ENCODE measurements around the gene COL5A1.

Gene COL5A1

GRCh38 chr9:134632329-134632728 is 9.3 kb upstream of the COL5A1 start:
- H3K27ac Mint-ChIP-seq (ENCODE audit: low read depth): no peak overlapping the region
- H3K4me1 Mint-ChIP-seq: no peaks in the 10 kb centered on the region
- peaks cover 7% of the 10 kb centered on the region for H3K27me3 Mint-ChIP-seq
- H3K4me3 Mint-ChIP-seq: no peak overlapping the region
- H3K9me3 Mint-ChIP-seq: no peaks in the 10 kb centered on the region
- H3K36me3 Mint-ChIP-seq (ENCODE audit: insufficient read depth): peaks cover 3% of the 10 kb centered on the region
- no peak for DNase-seq (ENCODE audit: low spot score in 2 of 2)
- ATAC-seq (replicated peaks; ENCODE audit: extremely low read depth, poor library complexity, severe bottlenecking): no peak

GRCh38 chr9:134633362-134634142 is 8.1 kb upstream of the COL5A1 start:
- Mint-ChIP-seq H3K4me1 (no peaks in the 10 kb centered on the region), H3K36me3 (ENCODE audit: insufficient read depth) (peaks cover 3% of the 10 kb centered on the region), H3K9me3 (no peaks in the 10 kb centered on the region), H3K4me3 (no peak overlapping the region), H3K27me3 (peaks cover 10% of the 10 kb centered on the region), H3K27ac (ENCODE audit: low read depth) (no peak overlapping the region)
- ATAC-seq (replicated peaks; ENCODE audit: extremely low read depth, poor library complexity, severe bottlenecking) (no peak), DNase-seq (ENCODE audit: low spot score in 2 of 2) (no peak)

GRCh38 chr9:134634176-134634575 is 7.4 kb upstream of the COL5A1 start:
- no peaks in the 10 kb centered on the region for H3K9me3 Mint-ChIP-seq
- H3K4me3 Mint-ChIP-seq: no peak overlapping the region
- H3K27ac Mint-ChIP-seq (ENCODE audit: low read depth): no peak overlapping the region
- H3K36me3 Mint-ChIP-seq (ENCODE audit: insufficient read depth): peaks cover 1% of the 10 kb centered on the region
- no peak for ATAC-seq (replicated peaks; ENCODE audit: extremely low read depth, poor library complexity, severe bottlenecking)
- peaks cover 16% of the 10 kb centered on the region for H3K27me3 Mint-ChIP-seq
- DNase-seq (ENCODE audit: low spot score in 2 of 2): no peak
- no peaks in the 10 kb centered on the region for H3K4me1 Mint-ChIP-seq

- Mint-ChIP-seq H3K27me3 (peaks cover 19% of the 10 kb centered on the region), H3K27ac (ENCODE audit: low read depth) (no peak overlapping the region), H3K36me3 (ENCODE audit: insufficient read depth) (peaks cover 1% of the 10 kb centered on the region), H3K4me3 (no peak overlapping the region), H3K4me1 (no peaks in the 10 kb centered on the region), H3K9me3 (no peaks in the 10 kb centered on the region)
- ATAC-seq (replicated peaks; ENCODE audit: extremely low read depth, poor library complexity, severe bottlenecking) (no peak), DNase-seq (ENCODE audit: low spot score in 2 of 2) (no peak)
These were observed 6.9 kb upstream of the COL5A1 start for GRCh38 chr9:134634667-134635230.

GRCh38 chr9:134635351-134636148 is 6.1 kb upstream of the COL5A1 start:
- peaks cover 22% of the 10 kb centered on the region for H3K27me3 Mint-ChIP-seq

GRCh38 chr9:134636149-134636507 is 5.5 kb upstream of the COL5A1 start:
- H3K27ac Mint-ChIP-seq (ENCODE audit: low read depth): no peak overlapping the region
- peaks cover 1% of the 10 kb centered on the region for H3K36me3 Mint-ChIP-seq (ENCODE audit: insufficient read depth)
- peaks cover 23% of the 10 kb centered on the region for H3K27me3 Mint-ChIP-seq
- H3K4me1 Mint-ChIP-seq: no peaks in the 10 kb centered on the region
- DNase-seq (ENCODE audit: low spot score in 2 of 2) (no peak), ATAC-seq (replicated peaks; ENCODE audit: extremely low read depth, poor library complexity, severe bottlenecking) (no peak)
- no peak overlapping the region for H3K4me3 Mint-ChIP-seq
- no peaks in the 10 kb centered on the region for H3K9me3 Mint-ChIP-seq

More at GRCh38 chr9:134635351-134636148, 6.1 kb upstream of the COL5A1 start:
- H3K4me3 Mint-ChIP-seq: no peak overlapping the region
- DNase-seq (ENCODE audit: low spot score in 2 of 2): no peak
- H3K4me1 Mint-ChIP-seq: no peaks in the 10 kb centered on the region
- no peak overlapping the region for H3K27ac Mint-ChIP-seq (ENCODE audit: low read depth)
- H3K9me3 Mint-ChIP-seq: no peaks in the 10 kb centered on the region
- no peak for ATAC-seq (replicated peaks; ENCODE audit: extremely low read depth, poor library complexity, severe bottlenecking)
- H3K36me3 Mint-ChIP-seq (ENCODE audit: insufficient read depth): peaks cover 1% of the 10 kb centered on the region

- Mint-ChIP-seq H3K9me3 (no peaks in the 10 kb centered on the region), H3K4me3 (no peak overlapping the region), H3K4me1 (no peaks in the 10 kb centered on the region), H3K27ac (ENCODE audit: low read depth) (no peak overlapping the region), H3K36me3 (ENCODE audit: insufficient read depth) (peaks cover 1% of the 10 kb centered on the region), H3K27me3 (peaks cover 23% of the 10 kb centered on the region)
- DNase-seq (ENCODE audit: low spot score in 2 of 2): no peak
- no peak for ATAC-seq (replicated peaks; ENCODE audit: extremely low read depth, poor library complexity, severe bottlenecking)
These were observed 4.4 kb upstream of the COL5A1 start for GRCh38 chr9:134637241-134637640.

GRCh38 chr9:134637696-134638501 is 3.7 kb upstream of the COL5A1 start:
- ATAC-seq (replicated peaks; ENCODE audit: extremely low read depth, poor library complexity, severe bottlenecking) (no peak), DNase-seq (ENCODE audit: low spot score in 2 of 2) (no peak)
- peaks cover 1% of the 10 kb centered on the region for H3K36me3 Mint-ChIP-seq (ENCODE audit: insufficient read depth)
- H3K4me1 Mint-ChIP-seq: no peaks in the 10 kb centered on the region
- peaks cover 27% of the 10 kb centered on the region for H3K27me3 Mint-ChIP-seq
- no peak overlapping the region for H3K27ac Mint-ChIP-seq (ENCODE audit: low read depth)
- no peak overlapping the region for H3K4me3 Mint-ChIP-seq
- no peaks in the 10 kb centered on the region for H3K9me3 Mint-ChIP-seq

GRCh38 chr9:134638502-134639090 is 3.0 kb upstream of the COL5A1 start:
- Mint-ChIP-seq H3K27ac (ENCODE audit: low read depth) (no peak overlapping the region), H3K4me1 (no peaks in the 10 kb centered on the region), H3K4me3 (no peak overlapping the region), H3K9me3 (no peaks in the 10 kb centered on the region), H3K36me3 (ENCODE audit: insufficient read depth) (no peaks in the 10 kb centered on the region), H3K27me3 (peaks cover 34% of the 10 kb centered on the region)
- ATAC-seq (replicated peaks; ENCODE audit: extremely low read depth, poor library complexity, severe bottlenecking) (no peak), DNase-seq (ENCODE audit: low spot score in 2 of 2) (no peak)

- Mint-ChIP-seq H3K36me3 (ENCODE audit: insufficient read depth) (no peaks in the 10 kb centered on the region), H3K4me1 (no peaks in the 10 kb centered on the region), H3K4me3 (no peak overlapping the region), H3K27me3 (peaks cover 40% of the 10 kb centered on the region), H3K9me3 (no peaks in the 10 kb centered on the region), H3K27ac (ENCODE audit: low read depth) (no peak overlapping the region)
- ATAC-seq (replicated peaks; ENCODE audit: extremely low read depth, poor library complexity, severe bottlenecking) (no peak), DNase-seq (ENCODE audit: low spot score in 2 of 2) (no peak)
These were observed 1.6 kb upstream of the COL5A1 start for GRCh38 chr9:134639994-134640393.

- Mint-ChIP-seq H3K4me1 (no peaks in the 10 kb centered on the region), H3K9me3 (no peaks in the 10 kb centered on the region), H3K36me3 (ENCODE audit: insufficient read depth) (no peaks in the 10 kb centered on the region), H3K27ac (ENCODE audit: low read depth) (no peak overlapping the region), H3K4me3 (no peak overlapping the region), H3K27me3 (peaks cover 40% of the 10 kb centered on the region)
- no peak for DNase-seq (ENCODE audit: low spot score in 2 of 2)
- no peak for ATAC-seq (replicated peaks; ENCODE audit: extremely low read depth, poor library complexity, severe bottlenecking)
These were observed 964 bp upstream of the COL5A1 start for GRCh38 chr9:134640506-134641172.

GRCh38 chr9:134641990-134642384 is 384 bp downstream of the COL5A1 start:
- Mint-ChIP-seq H3K27ac (ENCODE audit: low read depth) (no peak overlapping the region), H3K4me1 (no peaks in the 10 kb centered on the region), H3K4me3 (no peak overlapping the region), H3K9me3 (no peaks in the 10 kb centered on the region), H3K36me3 (ENCODE audit: insufficient read depth) (no peaks in the 10 kb centered on the region), H3K27me3 (peaks cover 51% of the 10 kb centered on the region)
- ATAC-seq (replicated peaks; ENCODE audit: extremely low read depth, poor library complexity, severe bottlenecking) (no peak), DNase-seq (ENCODE audit: low spot score in 2 of 2) (no peak)

Measured in central memory CD8-positive, alpha-beta T cell (primary cell).